ENCODE results near the gene PTPN14.

- no peak for TF ChIP-seq POLR2AphosphoS5 (IDR thresholded peaks at IDR 0.05; ENCODE audit: low read depth)
- no peak for TF ChIP-seq STAT1 (IDR thresholded peaks at IDR 0.05; ENCODE audit: unreplicated experiment)
- TF ChIP-seq, protein P1, sequence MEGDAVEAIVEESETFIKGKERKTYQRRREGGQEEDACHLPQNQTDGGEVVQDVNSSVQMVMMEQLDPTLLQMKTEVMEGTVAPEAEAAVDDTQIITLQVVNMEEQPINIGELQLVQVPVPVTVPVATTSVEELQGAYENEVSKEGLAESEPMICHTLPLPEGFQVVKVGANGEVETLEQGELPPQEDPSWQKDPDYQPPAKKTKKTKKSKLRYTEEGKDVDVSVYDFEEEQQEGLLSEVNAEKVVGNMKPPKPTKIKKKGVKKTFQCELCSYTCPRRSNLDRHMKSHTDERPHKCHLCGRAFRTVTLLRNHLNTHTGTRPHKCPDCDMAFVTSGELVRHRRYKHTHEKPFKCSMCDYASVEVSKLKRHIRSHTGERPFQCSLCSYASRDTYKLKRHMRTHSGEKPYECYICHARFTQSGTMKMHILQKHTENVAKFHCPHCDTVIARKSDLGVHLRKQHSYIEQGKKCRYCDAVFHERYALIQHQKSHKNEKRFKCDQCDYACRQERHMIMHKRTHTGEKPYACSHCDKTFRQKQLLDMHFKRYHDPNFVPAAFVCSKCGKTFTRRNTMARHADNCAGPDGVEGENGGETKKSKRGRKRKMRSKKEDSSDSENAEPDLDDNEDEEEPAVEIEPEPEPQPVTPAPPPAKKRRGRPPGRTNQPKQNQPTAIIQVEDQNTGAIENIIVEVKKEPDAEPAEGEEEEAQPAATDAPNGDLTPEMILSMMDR (conservative IDR thresholded peaks at IDR 0.05; ENCODE audit: low read depth in 2 of 2), result no peak
- TF ChIP-seq, protein P2, sequence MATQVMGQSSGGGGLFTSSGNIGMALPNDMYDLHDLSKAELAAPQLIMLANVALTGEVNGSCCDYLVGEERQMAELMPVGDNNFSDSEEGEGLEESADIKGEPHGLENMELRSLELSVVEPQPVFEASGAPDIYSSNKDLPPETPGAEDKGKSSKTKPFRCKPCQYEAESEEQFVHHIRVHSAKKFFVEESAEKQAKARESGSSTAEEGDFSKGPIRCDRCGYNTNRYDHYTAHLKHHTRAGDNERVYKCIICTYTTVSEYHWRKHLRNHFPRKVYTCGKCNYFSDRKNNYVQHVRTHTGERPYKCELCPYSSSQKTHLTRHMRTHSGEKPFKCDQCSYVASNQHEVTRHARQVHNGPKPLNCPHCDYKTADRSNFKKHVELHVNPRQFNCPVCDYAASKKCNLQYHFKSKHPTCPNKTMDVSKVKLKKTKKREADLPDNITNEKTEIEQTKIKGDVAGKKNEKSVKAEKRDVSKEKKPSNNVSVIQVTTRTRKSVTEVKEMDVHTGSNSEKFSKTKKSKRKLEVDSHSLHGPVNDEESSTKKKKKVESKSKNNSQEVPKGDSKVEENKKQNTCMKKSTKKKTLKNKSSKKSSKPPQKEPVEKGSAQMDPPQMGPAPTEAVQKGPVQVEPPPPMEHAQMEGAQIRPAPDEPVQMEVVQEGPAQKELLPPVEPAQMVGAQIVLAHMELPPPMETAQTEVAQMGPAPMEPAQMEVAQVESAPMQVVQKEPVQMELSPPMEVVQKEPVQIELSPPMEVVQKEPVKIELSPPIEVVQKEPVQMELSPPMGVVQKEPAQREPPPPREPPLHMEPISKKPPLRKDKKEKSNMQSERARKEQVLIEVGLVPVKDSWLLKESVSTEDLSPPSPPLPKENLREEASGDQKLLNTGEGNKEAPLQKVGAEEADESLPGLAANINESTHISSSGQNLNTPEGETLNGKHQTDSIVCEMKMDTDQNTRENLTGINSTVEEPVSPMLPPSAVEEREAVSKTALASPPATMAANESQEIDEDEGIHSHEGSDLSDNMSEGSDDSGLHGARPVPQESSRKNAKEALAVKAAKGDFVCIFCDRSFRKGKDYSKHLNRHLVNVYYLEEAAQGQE (IDR thresholded peaks at IDR 0.05; ENCODE audit: unreplicated experiment), result no peak
- TF ChIP-seq ZNF462 (CRISPR knock-in tag; IDR thresholded peaks at IDR 0.05), result no peak
- TF ChIP-seq EZH2 (IDR thresholded peaks at IDR 0.05; ENCODE audit: low read depth, unreplicated experiment), result no peak
These were observed 155.1 kb downstream of the PTPN14 start for GRCh38 chr1:214396330-214396729.

Data from GM23338 (cell line).